Neural cell (in vitro differentiated cells): Measurements from ENCODE around the gene VRK1.

Source experiments
- CTCF ChIP-seq: fragments of 450-650 bp; IDR thresholded peaks from 2 replicates; pipeline ENCODE4 v1.5.1; 2014; ENCODE audit warnings: antibody characterized with exemption, mild to moderate bottlenecking, moderate library complexity; ENCODE audit not compliant: poor library complexity, severe bottlenecking
- EP300 ChIP-seq: fragments of 450-650 bp; conservative IDR thresholded peaks from 2 replicates; pipeline ENCODE4 v1.6.1; 2014; ENCODE audit warnings: antibody characterized with exemption, mild to moderate bottlenecking, moderate library complexity; ENCODE audit not compliant: poor library complexity, severe bottlenecking
- EZH2 ChIP-seq: fragments of 200-600, 300-800 bp; shearing (Covaris generic), sonication (generic); IDR thresholded peaks from 2 replicates; pipeline ENCODE4 v1.6.1; 2014; ENCODE audit warnings: antibody characterized with exemption, low read length, borderline replicate concordance, mild to moderate bottlenecking; ENCODE audit not compliant: insufficient read depth, poor library complexity, severe bottlenecking
- SMC3 ChIP-seq: fragments of 450-650 bp; conservative IDR thresholded peaks from 2 replicates; pipeline ENCODE4 v1.6.1; 2014; ENCODE audit warnings: antibody characterized with exemption, mild to moderate bottlenecking, moderate library complexity; ENCODE audit not compliant: poor library complexity
- TAF1 ChIP-seq: IDR thresholded peaks from 2 replicates; pipeline ENCODE4 v1.6.1; 2012; ENCODE audit warnings: low read depth

GRCh38 chr14:96783043-96783914 lies 13.9 kb upstream of the VRK1 start:
- TF ChIP-seq CTCF = no peak
- TF ChIP-seq EP300 = no peak
- no peak for TF ChIP-seq EZH2
- no peak for TF ChIP-seq SMC3
- TF ChIP-seq TAF1 = no peak
